ENCODE data around the gene SLC9C1.
A peak's percentile ranks its signal among the peaks of the same experiment; 100 is the strongest.

SLC9C1 gene

GRCh38 chr3:112116748-112117186 is 177.2 kb downstream of the SLC9C1 start:
- Mint-ChIP-seq H3K36me3 (ENCODE audit: low read depth) (peaks cover 17% of the 10 kb centered on the region), H3K27ac (no peak overlapping the region), H3K27me3 (ENCODE audit: low read depth) (peaks cover 3% of the 10 kb centered on the region), H3K4me3 (no peak overlapping the region), H3K9me3 (no peaks in the 10 kb centered on the region), H3K4me1 (peaks cover 45% of the 10 kb centered on the region)
- TF ChIP-seq, protein P1, sequence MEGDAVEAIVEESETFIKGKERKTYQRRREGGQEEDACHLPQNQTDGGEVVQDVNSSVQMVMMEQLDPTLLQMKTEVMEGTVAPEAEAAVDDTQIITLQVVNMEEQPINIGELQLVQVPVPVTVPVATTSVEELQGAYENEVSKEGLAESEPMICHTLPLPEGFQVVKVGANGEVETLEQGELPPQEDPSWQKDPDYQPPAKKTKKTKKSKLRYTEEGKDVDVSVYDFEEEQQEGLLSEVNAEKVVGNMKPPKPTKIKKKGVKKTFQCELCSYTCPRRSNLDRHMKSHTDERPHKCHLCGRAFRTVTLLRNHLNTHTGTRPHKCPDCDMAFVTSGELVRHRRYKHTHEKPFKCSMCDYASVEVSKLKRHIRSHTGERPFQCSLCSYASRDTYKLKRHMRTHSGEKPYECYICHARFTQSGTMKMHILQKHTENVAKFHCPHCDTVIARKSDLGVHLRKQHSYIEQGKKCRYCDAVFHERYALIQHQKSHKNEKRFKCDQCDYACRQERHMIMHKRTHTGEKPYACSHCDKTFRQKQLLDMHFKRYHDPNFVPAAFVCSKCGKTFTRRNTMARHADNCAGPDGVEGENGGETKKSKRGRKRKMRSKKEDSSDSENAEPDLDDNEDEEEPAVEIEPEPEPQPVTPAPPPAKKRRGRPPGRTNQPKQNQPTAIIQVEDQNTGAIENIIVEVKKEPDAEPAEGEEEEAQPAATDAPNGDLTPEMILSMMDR (IDR thresholded peaks at IDR 0.05; ENCODE audit: unreplicated experiment in 3 of 3): no peak

DNA sequence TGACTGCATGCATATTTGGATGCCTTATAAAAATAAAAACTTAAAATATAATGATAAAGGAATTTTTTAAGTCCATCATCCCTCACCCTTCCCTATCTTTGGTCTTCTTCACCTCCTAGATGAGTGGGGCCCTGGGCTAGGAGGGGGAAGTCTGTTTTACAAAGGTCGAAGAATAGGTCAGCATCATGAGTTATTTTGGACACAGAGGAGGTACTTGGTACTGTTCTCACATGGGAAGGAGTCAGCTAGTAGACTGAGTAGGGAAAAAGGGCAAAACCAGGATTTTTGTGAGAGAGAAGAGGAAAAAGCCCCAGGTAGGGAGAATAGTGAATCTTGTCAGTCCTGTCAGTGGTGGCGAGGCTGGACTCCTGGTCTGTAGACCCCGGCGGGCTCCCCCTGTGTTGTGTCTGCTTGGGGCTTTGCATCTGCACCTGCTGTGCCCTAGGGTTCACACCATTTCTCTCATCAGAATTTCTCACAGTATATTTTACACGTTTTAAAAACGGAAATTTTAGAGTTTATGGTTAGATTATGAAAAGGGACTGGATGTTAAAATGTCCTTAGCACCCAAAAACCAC is 178.1 kb downstream of the SLC9C1 start:
- peak overlapping the region in 1 of 3 experiments; percentile 14 for H3K27ac Mint-ChIP-seq
- TF ChIP-seq, protein P1 (IDR thresholded peaks at IDR 0.05; ENCODE audit: unreplicated experiment in 3 of 3): no peak
- H3K4me1 Mint-ChIP-seq: peaks cover 45% of the 10 kb centered on the region
- H3K36me3 Mint-ChIP-seq (ENCODE audit: low read depth): peaks cover 17% of the 10 kb centered on the region
- H3K9me3 Mint-ChIP-seq: no peaks in the 10 kb centered on the region
- peaks cover 3% of the 10 kb centered on the region for H3K27me3 Mint-ChIP-seq (ENCODE audit: low read depth)
- no peak overlapping the region for H3K4me3 Mint-ChIP-seq

GRCh38 chr3:112115161-112115739 is 178.8 kb downstream of the SLC9C1 start:
- H3K9me3 Mint-ChIP-seq: no peaks in the 10 kb centered on the region
- H3K27me3 Mint-ChIP-seq (ENCODE audit: low read depth): peaks cover 3% of the 10 kb centered on the region
- peaks cover 17% of the 10 kb centered on the region for H3K36me3 Mint-ChIP-seq (ENCODE audit: low read depth)
- TF ChIP-seq, protein P1 (IDR thresholded peaks at IDR 0.05; ENCODE audit: unreplicated experiment in 3 of 3): no peak
- peak overlapping the region in 2 of 3 experiments; percentile 5 to 10 for H3K4me3 Mint-ChIP-seq
- H3K4me1 Mint-ChIP-seq: peaks cover 43% of the 10 kb centered on the region
- peak overlapping the region; percentile 67 to 77 (median 75) for H3K27ac Mint-ChIP-seq

DNA sequence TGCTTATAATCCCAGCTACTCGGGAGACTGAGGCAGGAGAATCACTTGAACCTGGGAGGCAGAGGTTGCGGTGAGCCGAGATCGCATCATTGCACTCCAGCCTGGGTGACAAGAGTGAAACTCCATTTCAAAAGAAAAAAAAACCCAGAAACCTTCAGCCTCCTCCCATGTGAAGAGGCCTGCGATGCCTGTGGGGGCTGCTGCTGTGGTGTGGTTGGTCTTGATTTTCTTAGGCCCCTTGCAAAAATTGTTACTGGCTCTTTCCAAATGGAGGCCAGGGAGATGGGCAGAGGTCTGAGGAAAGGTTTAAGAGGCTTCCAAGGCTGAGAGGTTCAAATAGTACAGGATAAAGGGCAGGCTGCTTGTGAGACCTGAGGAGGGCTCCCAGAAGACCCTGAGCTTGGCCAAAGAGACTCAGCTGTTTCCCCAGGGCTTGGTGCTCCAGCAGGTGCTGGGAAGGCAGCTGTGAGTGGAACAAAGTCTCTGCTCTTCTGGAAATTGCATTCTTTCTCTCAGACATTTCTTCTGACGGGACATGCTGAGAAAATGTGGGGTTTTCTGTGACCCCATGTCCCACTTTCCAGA is 179.3 kb downstream of the SLC9C1 start:
- H3K27ac Mint-ChIP-seq: peak overlapping the region; percentile 67 to 77 (median 75)
- H3K4me3 Mint-ChIP-seq: peak overlapping the region in 2 of 3 experiments; percentile 5 to 10
- TF ChIP-seq, protein P1 (IDR thresholded peaks at IDR 0.05; ENCODE audit: unreplicated experiment in 3 of 3): no peak
- H3K4me1 Mint-ChIP-seq: peaks cover 37% of the 10 kb centered on the region
- peaks cover 1% of the 10 kb centered on the region for H3K27me3 Mint-ChIP-seq (ENCODE audit: low read depth)
- peaks cover 15% of the 10 kb centered on the region for H3K36me3 Mint-ChIP-seq (ENCODE audit: low read depth)
- no peaks in the 10 kb centered on the region for H3K9me3 Mint-ChIP-seq

DNA sequence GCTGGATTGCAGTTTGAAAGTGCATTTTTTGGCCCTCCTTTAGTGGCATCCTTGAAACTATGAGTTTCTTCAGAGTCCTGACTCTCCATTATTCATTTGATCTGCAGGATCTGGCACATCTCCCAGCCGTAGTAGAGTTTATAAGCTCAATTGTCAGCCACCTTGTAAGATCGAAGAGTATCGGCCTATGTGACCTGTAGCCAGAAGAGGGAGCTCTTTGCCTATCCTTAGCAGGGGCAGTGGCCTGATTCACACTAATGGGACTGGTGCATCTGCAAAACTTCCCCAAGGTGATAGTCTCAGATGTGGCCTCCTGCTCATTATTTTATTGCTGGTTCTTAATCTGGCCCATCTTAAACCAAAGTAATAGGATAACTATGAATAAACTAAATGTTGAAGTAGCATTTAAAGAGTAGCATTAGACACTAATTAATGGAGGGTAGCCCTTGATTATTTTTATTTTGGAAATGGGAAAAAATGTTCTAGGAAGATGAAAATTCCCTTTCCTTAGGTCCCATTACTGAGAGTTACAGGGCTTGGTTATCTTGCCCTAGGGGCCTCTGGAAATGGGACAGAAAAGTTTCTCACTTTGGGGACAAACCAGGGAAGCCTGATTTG is 182.1 kb downstream of the SLC9C1 start:
- Mint-ChIP-seq H3K36me3 (ENCODE audit: low read depth) (peaks cover 2% of the 10 kb centered on the region), H3K4me1 (peaks cover 28% of the 10 kb centered on the region), H3K4me3 (no peak overlapping the region), H3K27me3 (ENCODE audit: low read depth) (no peaks in the 10 kb centered on the region), H3K27ac (peak overlapping the region in 1 of 3 experiments; percentile 33), H3K9me3 (no peaks in the 10 kb centered on the region)
- TF ChIP-seq, protein P1 (IDR thresholded peaks at IDR 0.05; ENCODE audit: unreplicated experiment in 3 of 3): peak; percentile 65 to 79 (median 70)

Data from nephron (organoid).